BE2C (cell line): ENCODE results near the gene NRG4.
"Not testable (repeated sequence)": the region's sequence is repeated elsewhere in the genome, so short reads cannot be mapped to it uniquely, and the experiment has no call there.

Experiments
- DNase-seq: peaks from one replicate; pipeline ENCODE4 v3.0.0-alpha.2; 2020
- H3K27me3 ChIP-seq: fragments of 250-450 bp; sonication (Bioruptor Pico); 2 replicates; pipeline ENCODE4 v1.5.1; 2020; ENCODE audit warnings: mild to moderate bottlenecking
- H3K36me3 ChIP-seq: fragments of 250-450 bp; sonication (Bioruptor Pico); 2 replicates; pipeline ENCODE4 v1.5.1; 2020; ENCODE audit warnings: mild to moderate bottlenecking
- H3K4me1 ChIP-seq: fragments of 250-450 bp; sonication (Bioruptor Pico); 2 replicates; pipeline ENCODE4 v1.5.1; 2020
- H3K4me3 ChIP-seq: 2 replicates; pipeline ENCODE4 v1.5.1; 2011; ENCODE audit warnings: low read depth, low read length
- H3K9me3 ChIP-seq: fragments of 250-450 bp; sonication (Bioruptor Pico); 2 replicates; pipeline ENCODE4 v1.5.1; 2020
- CTCF ChIP-seq: IDR thresholded peaks from 2 replicates; pipeline ENCODE4 v1.5.1; 2012; ENCODE audit warnings: mild to moderate bottlenecking, low read depth, low read length

Gene NRG4

GRCh38 chr15:76033438-76033837, 21.2 kb upstream of the NRG4 start:
- no peaks in the 10 kb centered on the region for H3K4me1 ChIP-seq
- H3K36me3 ChIP-seq = no peaks in the 10 kb centered on the region
- H3K4me3 ChIP-seq = no peak overlapping the region
- TF ChIP-seq CTCF = no peak
- H3K27me3 ChIP-seq = peaks cover 15% of the 10 kb centered on the region
- H3K9me3 ChIP-seq = no peaks in the 10 kb centered on the region
- DNase-seq = no peak

- Histone ChIP-seq H3K4me1 (no peaks in the 10 kb centered on the region), H3K4me3 (no peak overlapping the region), H3K27me3 (peaks cover 15% of the 10 kb centered on the region), H3K9me3 (no peaks in the 10 kb centered on the region; the same call in 1 of the 2 replicates), H3K36me3 (no peaks in the 10 kb centered on the region)
- DNase-seq = no peak
- no peak for TF ChIP-seq CTCF
These were observed 19.8 kb upstream of the NRG4 start for GRCh38 chr15:76032046-76032445.

GRCh38 chr15:76024021-76024768, 12.0 kb upstream of the NRG4 start:
- DNase-seq = no peak
- no peak for TF ChIP-seq CTCF
- Histone ChIP-seq H3K36me3 (no peaks in the 10 kb centered on the region), H3K9me3 (no peaks in the 10 kb centered on the region; the same call in 1 of the 2 replicates), H3K4me1 (no peaks in the 10 kb centered on the region; the same call in 1 of the 2 replicates), H3K27me3 (no peaks in the 10 kb centered on the region; the same call in 1 of the 2 replicates), H3K4me3 (no peak overlapping the region)

- H3K9me3 ChIP-seq, H3K4me1 ChIP-seq, H3K4me3 ChIP-seq, H3K36me3 ChIP-seq, DNase-seq: not testable (repeated sequence)
- H3K27me3 ChIP-seq = peaks cover 39% of the 10 kb centered on the region
These were observed 1.2 kb upstream of the NRG4 start for GRCh38 chr15:76013470-76013869.

- H3K4me1 ChIP-seq = no peaks in the 10 kb centered on the region
- H3K9me3 ChIP-seq = no peaks in the 10 kb centered on the region
- DNase-seq = no peak
- H3K27me3 ChIP-seq = peaks cover 36% of the 10 kb centered on the region
- no peak overlapping the region for H3K4me3 ChIP-seq
- no peak for TF ChIP-seq CTCF
- H3K36me3 ChIP-seq = no peaks in the 10 kb centered on the region
These were observed 1.6 kb downstream of the NRG4 start for GRCh38 chr15:76010613-76011012.

- TF ChIP-seq CTCF = no peak
- no peak overlapping the region for H3K4me3 ChIP-seq
- H3K27me3 ChIP-seq = peaks cover 53% of the 10 kb centered on the region
- no peaks in the 10 kb centered on the region for H3K4me1 ChIP-seq
- DNase-seq = no peak
- H3K9me3 ChIP-seq = no peaks in the 10 kb centered on the region
- no peaks in the 10 kb centered on the region for H3K36me3 ChIP-seq
These were observed 6.0 kb downstream of the NRG4 start for GRCh38 chr15:76006136-76006778.
